GM23248 (cell line): ENCODE data around the gene WDTC1.

Experiments used
- EZH2 ChIP-seq: fragments of 200-600 bp; sonication (generic); IDR thresholded peaks from 2 replicates; pipeline ENCODE4 v1.6.1; 2018; ENCODE audit warnings: antibody characterized with exemption, mild to moderate bottlenecking; ENCODE audit not compliant: insufficient read depth, poor library complexity, severe bottlenecking
- EZH2phosphoT487 ChIP-seq: fragments of 200-600 bp; sonication (generic); IDR thresholded peaks from 2 replicates; pipeline ENCODE4 v1.6.1; 2018; ENCODE audit warnings: antibody characterized with exemption, moderate library complexity, mild to moderate bottlenecking, low read depth; ENCODE audit not compliant: insufficient read depth

GRCh38 chr1:27331922-27332321 lies 97.5 kb downstream of the WDTC1 start:
- TF ChIP-seq EZH2phosphoT487 (no peak), EZH2 (no peak)
